ENCODE measurements around the gene KCNMB1. TPM values are rescaled to one million over a fixed set of nuclear protein-coding genes. Genes with fewer than 3 reads are reported as not detected.

Gene KCNMB1
- total RNA-seq, 1 donor from 2014 or later: not detected

- Mint-ChIP-seq H3K4me1 (no peaks in the 10 kb centered on the region), H3K4me3 (no peak overlapping the region), H3K27ac (ENCODE audit: unreplicated experiment) (no peak overlapping the region), H3K36me3 (ENCODE audit: low read depth) (no peaks in the 10 kb centered on the region), H3K9me3 (no peaks in the 10 kb centered on the region), H3K27me3 (ENCODE audit: low read depth) (no peaks in the 10 kb centered on the region)
- DNase-seq (ENCODE audit: low read depth, low spot score): no peak
- TF ChIP-seq, protein P1, sequence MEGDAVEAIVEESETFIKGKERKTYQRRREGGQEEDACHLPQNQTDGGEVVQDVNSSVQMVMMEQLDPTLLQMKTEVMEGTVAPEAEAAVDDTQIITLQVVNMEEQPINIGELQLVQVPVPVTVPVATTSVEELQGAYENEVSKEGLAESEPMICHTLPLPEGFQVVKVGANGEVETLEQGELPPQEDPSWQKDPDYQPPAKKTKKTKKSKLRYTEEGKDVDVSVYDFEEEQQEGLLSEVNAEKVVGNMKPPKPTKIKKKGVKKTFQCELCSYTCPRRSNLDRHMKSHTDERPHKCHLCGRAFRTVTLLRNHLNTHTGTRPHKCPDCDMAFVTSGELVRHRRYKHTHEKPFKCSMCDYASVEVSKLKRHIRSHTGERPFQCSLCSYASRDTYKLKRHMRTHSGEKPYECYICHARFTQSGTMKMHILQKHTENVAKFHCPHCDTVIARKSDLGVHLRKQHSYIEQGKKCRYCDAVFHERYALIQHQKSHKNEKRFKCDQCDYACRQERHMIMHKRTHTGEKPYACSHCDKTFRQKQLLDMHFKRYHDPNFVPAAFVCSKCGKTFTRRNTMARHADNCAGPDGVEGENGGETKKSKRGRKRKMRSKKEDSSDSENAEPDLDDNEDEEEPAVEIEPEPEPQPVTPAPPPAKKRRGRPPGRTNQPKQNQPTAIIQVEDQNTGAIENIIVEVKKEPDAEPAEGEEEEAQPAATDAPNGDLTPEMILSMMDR (conservative IDR thresholded peaks at IDR 0.05): no peak
Observed at GRCh38 chr5:170368586-170368985, 20.6 kb downstream of the KCNMB1 start.

DNA sequence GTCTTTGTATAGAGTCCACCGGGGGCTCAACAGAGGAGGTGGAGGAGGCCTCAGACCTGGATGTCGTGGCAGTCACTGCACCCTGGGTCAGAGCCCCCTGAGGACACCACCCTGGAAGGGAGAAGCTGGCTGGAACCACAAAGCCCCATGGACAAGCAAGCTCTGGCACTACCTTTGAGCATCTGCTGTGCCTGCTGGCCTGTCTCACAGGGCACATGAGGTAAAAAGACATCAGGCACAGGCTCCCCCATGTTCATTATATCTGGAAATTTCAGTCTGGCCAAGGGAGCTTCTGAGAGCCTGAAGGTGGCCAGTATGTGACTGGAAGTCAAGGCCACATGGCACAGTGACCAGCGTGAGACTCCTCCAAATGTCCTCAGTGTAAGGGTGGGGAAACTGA is 22.9 kb downstream of the KCNMB1 start:
- Mint-ChIP-seq H3K27me3 (ENCODE audit: low read depth) (no peaks in the 10 kb centered on the region), H3K4me3 (no peak overlapping the region), H3K27ac (ENCODE audit: unreplicated experiment) (no peak overlapping the region), H3K36me3 (ENCODE audit: low read depth) (no peaks in the 10 kb centered on the region), H3K9me3 (no peaks in the 10 kb centered on the region), H3K4me1 (no peaks in the 10 kb centered on the region)
- no peak for DNase-seq (ENCODE audit: low read depth, low spot score)
- TF ChIP-seq, protein P1 (conservative IDR thresholded peaks at IDR 0.05): no peak

DNA sequence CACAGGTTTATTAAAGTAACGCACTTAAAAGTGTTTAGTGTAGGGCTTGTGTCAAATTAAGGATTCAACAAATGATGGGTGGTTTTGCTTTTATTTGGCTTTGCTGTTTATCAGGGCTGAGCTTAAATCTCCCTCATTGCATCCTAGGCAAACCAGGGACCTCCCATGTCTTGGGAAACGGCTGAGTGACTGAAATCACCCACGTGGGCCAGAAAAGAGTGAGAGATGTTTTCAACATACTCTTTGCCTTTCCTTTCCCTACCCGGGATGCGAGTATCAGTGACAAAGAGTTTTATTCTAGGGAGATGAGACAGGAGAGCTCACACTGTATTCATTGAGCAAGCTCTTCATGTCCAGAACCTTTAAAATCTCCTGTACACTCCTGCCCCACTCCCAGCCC is 23.3 kb downstream of the KCNMB1 start:
- Mint-ChIP-seq H3K4me1 (no peaks in the 10 kb centered on the region), H3K4me3 (no peak overlapping the region), H3K27ac (ENCODE audit: unreplicated experiment) (no peak overlapping the region), H3K27me3 (ENCODE audit: low read depth) (no peaks in the 10 kb centered on the region), H3K36me3 (ENCODE audit: low read depth) (no peaks in the 10 kb centered on the region), H3K9me3 (no peaks in the 10 kb centered on the region)
- DNase-seq (ENCODE audit: low read depth, low spot score): no peak
- TF ChIP-seq, protein P1 (conservative IDR thresholded peaks at IDR 0.05): no peak

DNA sequence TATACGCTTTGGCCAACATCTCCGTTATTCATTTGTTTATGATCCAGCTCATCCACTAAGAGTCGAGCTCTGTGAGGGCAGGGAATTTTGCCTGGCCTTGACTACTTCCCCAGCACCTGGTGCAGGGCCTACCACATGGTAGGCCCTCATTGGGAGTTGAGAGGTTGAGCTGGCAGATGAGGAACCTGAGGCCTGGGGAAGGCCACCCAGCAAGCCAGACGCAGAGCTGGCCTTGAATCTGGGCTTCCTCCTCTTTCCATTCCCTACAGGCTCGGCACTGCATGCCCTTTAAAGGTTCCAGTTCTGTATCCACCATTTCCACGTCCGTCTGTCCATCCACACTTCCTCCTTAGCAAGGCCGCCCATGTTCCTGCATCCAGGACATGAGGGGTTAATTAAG is 24.2 kb downstream of the KCNMB1 start:
- DNase-seq (ENCODE audit: low read depth, low spot score): no peak
- no peaks in the 10 kb centered on the region for H3K36me3 Mint-ChIP-seq (ENCODE audit: low read depth)
- no peak overlapping the region for H3K27ac Mint-ChIP-seq (ENCODE audit: unreplicated experiment)
- TF ChIP-seq, protein P1 (conservative IDR thresholded peaks at IDR 0.05): no peak
- H3K9me3 Mint-ChIP-seq: no peaks in the 10 kb centered on the region
- no peak overlapping the region for H3K4me3 Mint-ChIP-seq
- no peaks in the 10 kb centered on the region for H3K4me1 Mint-ChIP-seq
- H3K27me3 Mint-ChIP-seq (ENCODE audit: low read depth): no peaks in the 10 kb centered on the region

DNA sequence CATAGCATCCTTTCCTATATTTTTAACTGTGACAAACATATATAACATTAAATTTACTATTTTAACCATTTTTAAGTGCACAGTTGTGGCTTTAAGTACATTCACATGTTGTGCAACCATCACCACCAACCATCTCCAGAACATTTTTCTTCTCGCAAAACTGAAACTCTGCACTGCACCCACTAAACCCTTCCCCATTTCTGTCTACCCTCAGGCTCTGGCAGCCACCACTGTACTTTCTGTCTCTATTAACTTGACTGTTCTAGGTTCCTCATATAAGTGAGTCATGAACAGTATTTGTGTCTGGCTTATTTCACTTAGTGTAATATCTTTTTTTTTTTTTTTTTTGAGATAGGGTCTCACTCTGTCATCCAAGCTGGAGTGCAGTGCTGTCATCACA is 25.5 kb downstream of the KCNMB1 start:
- H3K36me3 Mint-ChIP-seq (ENCODE audit: low read depth): no peaks in the 10 kb centered on the region
- H3K4me3 Mint-ChIP-seq: no peak overlapping the region
- no peaks in the 10 kb centered on the region for H3K27me3 Mint-ChIP-seq (ENCODE audit: low read depth)
- DNase-seq (ENCODE audit: low read depth, low spot score): no peak
- no peaks in the 10 kb centered on the region for H3K9me3 Mint-ChIP-seq
- TF ChIP-seq, protein P1 (conservative IDR thresholded peaks at IDR 0.05): no peak
- no peak overlapping the region for H3K27ac Mint-ChIP-seq (ENCODE audit: unreplicated experiment)
- H3K4me1 Mint-ChIP-seq: no peaks in the 10 kb centered on the region

GRCh38 chr5:170362656-170363055 is 26.5 kb downstream of the KCNMB1 start:
- no peak for DNase-seq (ENCODE audit: low read depth, low spot score)
- Mint-ChIP-seq H3K27me3 (ENCODE audit: low read depth) (no peaks in the 10 kb centered on the region), H3K9me3 (no peaks in the 10 kb centered on the region), H3K4me3 (no peak overlapping the region), H3K4me1 (no peaks in the 10 kb centered on the region), H3K36me3 (ENCODE audit: low read depth) (no peaks in the 10 kb centered on the region), H3K27ac (ENCODE audit: unreplicated experiment) (no peak overlapping the region)
- TF ChIP-seq, protein P1 (conservative IDR thresholded peaks at IDR 0.05): no peak

Data from neural crest cell (in vitro differentiated cells).